ENCODE measurements around the gene AIFM3. TPM values are rescaled to one million over a fixed set of nuclear protein-coding genes. Genes with fewer than 3 reads are reported as not detected.
"Not testable (repeated sequence)": the region's sequence is repeated elsewhere in the genome, so short reads cannot be mapped to it uniquely, and the experiment has no call there.

Gene AIFM3
- total RNA-seq, 3 donors from 2014 or later = 73.1 to 239 (median 181) TPM

- Histone ChIP-seq H3K9me3 (no peaks in the 10 kb centered on the region), H3K36me3 (ENCODE audit: low read depth) (no peaks in the 10 kb centered on the region), H3K4me3 (no peak overlapping the region), H3K4me1 (ENCODE audit: low read depth) (peaks cover 39% of the 10 kb centered on the region)
- no peak for TF ChIP-seq CTCF (IDR thresholded peaks at IDR 0.05)
- ATAC-seq (no peak), DNase-seq (no peak)
- intact Hi-C loops (cut with DNase I, micrococcal nuclease) = no loop called here
Measured at GRCh38 chr22:20940186-20940651, 26.8 kb upstream of the AIFM3 start.

GRCh38 chr22:20940904-20941385 lies 26.1 kb upstream of the AIFM3 start:
- TF ChIP-seq CTCF (IDR thresholded peaks at IDR 0.05) = no peak
- H3K4me3 ChIP-seq = no peak overlapping the region

GRCh38 chr22:20942203-20942902 lies 24.7 kb upstream of the AIFM3 start:
- H3K4me1 ChIP-seq (ENCODE audit: low read depth) = peaks cover 29% of the 10 kb centered on the region
- ATAC-seq; DNase-seq; intact Hi-C loops (cut with DNase I, micrococcal nuclease); H3K36me3 ChIP-seq (ENCODE audit: low read depth); H3K4me3 ChIP-seq; H3K9me3 ChIP-seq: not testable (repeated sequence)

More at GRCh38 chr22:20940904-20941385, 26.1 kb upstream of the AIFM3 start:
- Histone ChIP-seq H3K36me3 (ENCODE audit: low read depth) (no peaks in the 10 kb centered on the region), H3K4me1 (ENCODE audit: low read depth) (peaks cover 39% of the 10 kb centered on the region), H3K9me3 (no peaks in the 10 kb centered on the region)
- DNase-seq (no peak), ATAC-seq (no peak)
- intact Hi-C loops (cut with DNase I, micrococcal nuclease) = no loop called here

GRCh38 chr22:20943104-20943933 lies 23.7 kb upstream of the AIFM3 start:
- DNase-seq (no peak), ATAC-seq (no peak)
- Histone ChIP-seq H3K4me3 (no peak overlapping the region), H3K9me3 (no peaks in the 10 kb centered on the region), H3K36me3 (ENCODE audit: low read depth) (no peaks in the 10 kb centered on the region), H3K4me1 (ENCODE audit: low read depth) (peaks cover 25% of the 10 kb centered on the region)
- TF ChIP-seq CTCF (IDR thresholded peaks at IDR 0.05) = no peak
- intact Hi-C loops (cut with DNase I, micrococcal nuclease) = no loop called here

- no peak for ATAC-seq
- no peak for TF ChIP-seq CTCF (IDR thresholded peaks at IDR 0.05)
- H3K36me3 ChIP-seq (ENCODE audit: low read depth) = no peaks in the 10 kb centered on the region
- DNase-seq = no peak
- intact Hi-C loops (cut with DNase I, micrococcal nuclease) = no loop called here
- no peaks in the 10 kb centered on the region for H3K9me3 ChIP-seq
- H3K4me1 ChIP-seq (ENCODE audit: low read depth) = peaks cover 23% of the 10 kb centered on the region
- no peak overlapping the region for H3K4me3 ChIP-seq
Measured at GRCh38 chr22:20944042-20944441, 23.0 kb upstream of the AIFM3 start.

- ATAC-seq (no peak), DNase-seq (peak in 1 of 3 donors; percentile 16)
- Histone ChIP-seq H3K9me3 (no peaks in the 10 kb centered on the region), H3K36me3 (ENCODE audit: low read depth) (no peaks in the 10 kb centered on the region), H3K4me3 (no peak overlapping the region), H3K4me1 (ENCODE audit: low read depth) (peaks cover 25% of the 10 kb centered on the region)
- intact Hi-C loops (cut with DNase I, micrococcal nuclease) = no loop called here
- TF ChIP-seq CTCF (IDR thresholded peaks at IDR 0.05) = no peak
Measured at GRCh38 chr22:20945578-20945934, 21.5 kb upstream of the AIFM3 start.

Data from mucosa of descending colon (tissue), 3 donors.